Measurements from ENCODE around the gene OSER1.
"Not testable (repeated sequence)": the region's sequence is repeated elsewhere in the genome, so short reads cannot be mapped to it uniquely, and the experiment has no call there.

Gene OSER1

DNA sequence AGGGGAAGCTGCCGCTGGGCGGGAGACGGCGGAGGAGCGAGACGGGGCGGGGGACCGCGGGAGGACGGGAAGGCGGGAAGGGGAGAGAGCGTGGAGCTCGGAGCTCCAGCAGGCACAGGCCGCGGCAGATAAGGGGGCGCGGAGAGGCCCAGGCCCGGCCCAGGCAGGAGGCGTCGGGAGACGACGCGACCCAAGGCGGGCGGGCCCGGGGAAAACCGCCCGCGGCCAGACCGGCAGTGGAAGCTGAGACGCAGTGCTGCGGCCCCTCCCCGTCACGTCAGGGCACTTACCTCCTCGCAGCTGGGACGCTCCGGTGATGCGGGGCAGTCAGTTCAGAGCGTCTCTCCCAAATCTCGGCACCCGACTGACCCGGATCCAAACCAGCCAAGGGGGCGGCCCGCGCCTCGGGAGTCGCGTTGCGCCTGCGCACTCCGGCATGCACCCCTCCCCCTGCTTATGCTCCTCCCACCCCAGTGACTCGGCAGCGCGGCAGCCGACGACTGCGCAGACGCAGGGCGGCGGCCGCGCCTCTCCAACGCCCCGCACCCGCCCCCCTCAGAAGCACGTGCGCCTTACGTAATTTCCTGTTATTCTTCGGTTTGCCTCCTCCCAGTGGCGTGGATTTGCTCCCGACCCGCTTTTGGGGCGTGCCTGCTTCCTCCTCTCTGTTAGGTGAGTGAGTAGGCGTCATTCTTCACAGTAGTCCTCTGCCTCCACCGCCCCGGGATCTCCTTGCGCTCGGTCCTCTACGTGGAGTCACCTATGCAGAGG, at the start of gene OSER1:
Gene OSER1, minus strand, starts transcription at position 366 of the 771 bp plus-strand sequence. CDS start 3,814 bp downstream, outside the sequence.
- peak; percentile 94 for DNase-seq

DNA sequence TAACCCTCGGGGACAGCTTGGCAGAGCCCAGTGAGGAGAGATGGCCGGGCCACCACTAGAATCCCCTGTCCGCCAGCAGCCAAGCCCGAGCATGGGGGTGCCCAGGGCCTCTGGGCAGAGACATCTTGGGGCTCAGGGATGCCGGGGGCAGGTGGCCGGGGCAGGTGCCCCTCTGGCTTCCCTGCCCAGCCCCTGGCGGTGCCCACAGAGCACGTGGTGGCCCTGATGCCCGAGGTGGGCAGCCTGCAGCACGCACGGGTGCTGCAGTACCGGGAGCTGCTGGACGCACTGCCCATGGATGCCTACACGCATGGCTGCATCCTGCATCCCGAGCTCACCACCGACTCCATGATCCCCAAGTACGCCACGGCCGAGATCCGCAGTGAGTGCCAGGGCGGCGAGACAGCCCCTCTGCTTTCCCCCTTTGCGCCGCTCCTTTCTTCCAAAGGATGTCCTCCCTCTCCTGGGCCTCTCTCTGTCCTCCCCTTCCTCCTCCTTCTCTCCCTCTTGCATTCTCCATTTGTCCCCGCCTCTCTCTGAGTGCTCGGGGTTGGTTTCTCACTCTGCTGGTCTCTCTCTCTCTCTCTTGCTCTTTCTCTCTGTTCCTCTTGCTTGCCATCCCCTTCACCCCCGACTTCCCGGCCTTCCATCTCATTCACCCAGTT, 47.8 kb upstream of the OSER1 start:
- no peak for DNase-seq

DNA sequence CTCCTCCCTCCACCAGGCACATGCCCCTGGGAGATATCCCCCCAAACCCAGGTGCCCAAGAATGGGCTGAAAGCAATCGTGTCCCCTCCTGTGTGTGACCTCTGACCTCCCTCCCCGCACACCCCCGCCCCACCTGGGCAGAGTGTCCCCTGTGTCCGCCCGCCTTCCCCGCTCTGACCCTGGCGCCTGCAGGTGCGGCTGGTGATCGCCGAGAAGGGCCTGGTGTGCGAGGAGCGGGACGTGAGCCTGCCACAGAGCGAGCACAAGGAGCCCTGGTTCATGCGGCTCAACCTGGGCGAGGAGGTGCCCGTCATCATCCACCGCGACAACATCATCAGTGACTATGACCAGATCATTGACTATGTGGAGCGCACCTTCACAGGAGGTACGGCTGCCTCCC, 46.4 kb upstream of the OSER1 start:
- DNase-seq, result no peak

DNA sequence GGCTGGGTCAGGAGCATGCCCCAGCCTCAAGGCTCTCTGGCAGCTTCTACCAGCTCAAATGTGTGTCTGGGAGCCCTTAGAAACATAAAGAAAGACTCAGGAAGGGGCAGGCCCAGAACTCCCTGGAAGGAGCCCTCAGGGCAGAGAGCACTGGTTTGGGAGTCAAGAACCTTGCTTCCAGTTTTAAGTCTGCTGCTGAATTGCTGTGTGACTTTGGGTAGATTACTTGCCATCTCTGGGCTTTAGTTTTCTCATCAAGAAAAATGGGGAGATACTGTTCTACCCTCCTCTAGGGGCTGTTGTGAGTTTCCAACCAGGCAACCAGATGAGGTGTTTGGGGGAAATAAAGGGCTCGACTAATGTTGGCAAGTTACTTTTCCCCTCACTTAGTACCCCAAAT, 45.4 kb upstream of the OSER1 start:
- no peak for DNase-seq

DNA sequence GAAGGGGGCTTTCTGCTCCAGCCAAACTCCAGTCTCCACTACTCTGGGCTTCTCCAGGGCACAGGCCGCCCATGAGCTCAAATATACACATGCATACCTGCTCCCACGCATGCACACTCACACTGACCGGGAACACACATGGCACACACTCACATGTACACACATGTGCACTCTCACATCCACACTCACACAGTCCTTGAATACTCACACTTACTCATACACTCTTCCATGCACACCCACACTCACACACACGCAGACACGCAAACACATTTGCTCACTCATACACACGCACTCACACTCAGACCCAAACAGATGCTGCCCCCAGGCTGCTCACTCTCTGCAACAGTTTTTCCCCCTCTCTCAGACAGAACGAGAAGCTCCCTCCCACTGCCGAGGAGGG, 43.5 kb upstream of the OSER1 start:
- DNase-seq, result no peak

DNA sequence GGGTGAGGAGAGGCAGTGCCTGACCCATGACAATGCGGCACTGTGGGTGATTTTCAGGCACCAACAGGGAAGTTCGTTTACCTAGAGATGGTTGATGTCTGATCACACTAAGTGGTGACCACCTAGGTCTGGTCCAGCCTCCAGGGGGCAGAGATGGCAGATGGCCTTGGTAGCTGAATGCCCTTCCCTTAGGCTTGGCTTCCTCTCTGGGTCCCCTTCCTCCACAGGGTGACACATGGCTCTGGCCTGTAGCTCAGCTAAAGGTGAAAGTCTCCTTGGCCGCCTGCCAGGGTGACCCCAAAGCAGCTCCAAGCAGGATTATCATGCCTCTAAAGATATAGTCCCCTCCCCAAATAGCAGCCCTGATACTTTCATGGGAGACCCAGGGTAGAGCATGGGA, 43.0 kb upstream of the OSER1 start:
- no peak for DNase-seq

DNA sequence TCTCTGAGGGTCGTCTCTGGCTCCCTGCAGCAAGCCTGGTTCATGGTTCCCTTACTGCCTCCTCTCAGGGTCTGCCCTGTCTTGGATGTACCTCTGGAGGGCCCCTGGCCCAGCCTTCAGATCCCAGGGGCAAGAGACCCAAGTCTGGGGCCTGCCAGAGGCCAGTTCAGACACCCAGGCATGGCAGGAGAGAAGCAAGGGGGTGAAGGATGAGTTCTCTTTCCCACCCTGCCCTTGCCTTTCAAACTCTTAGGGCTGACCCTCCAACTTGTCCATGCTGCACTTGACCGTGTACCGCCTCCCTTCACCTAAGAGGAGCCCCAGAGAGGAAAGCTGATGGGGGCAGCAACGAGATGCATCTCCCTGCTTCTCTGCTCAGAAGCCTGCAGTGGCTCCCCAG, 40.7 kb upstream of the OSER1 start:
- DNase-seq, result no peak

DNA sequence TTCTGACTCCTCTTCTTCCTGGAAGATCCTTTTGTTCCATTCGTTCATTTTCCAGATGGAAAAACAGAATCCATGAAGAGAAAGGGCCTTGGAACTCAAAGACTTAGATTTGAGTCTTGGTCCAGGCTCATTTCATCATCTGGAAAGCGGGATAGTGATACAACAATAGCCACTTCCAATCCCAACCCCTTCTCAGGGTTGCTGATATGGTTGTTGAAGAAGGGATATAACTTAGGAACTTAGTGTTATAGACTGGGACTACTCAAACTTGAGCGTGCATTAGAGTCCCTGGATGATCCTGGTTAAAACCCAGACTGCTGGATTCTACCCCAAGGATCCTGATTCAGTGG, 37.8 kb upstream of the OSER1 start:
- DNase-seq, result no peak

DNA sequence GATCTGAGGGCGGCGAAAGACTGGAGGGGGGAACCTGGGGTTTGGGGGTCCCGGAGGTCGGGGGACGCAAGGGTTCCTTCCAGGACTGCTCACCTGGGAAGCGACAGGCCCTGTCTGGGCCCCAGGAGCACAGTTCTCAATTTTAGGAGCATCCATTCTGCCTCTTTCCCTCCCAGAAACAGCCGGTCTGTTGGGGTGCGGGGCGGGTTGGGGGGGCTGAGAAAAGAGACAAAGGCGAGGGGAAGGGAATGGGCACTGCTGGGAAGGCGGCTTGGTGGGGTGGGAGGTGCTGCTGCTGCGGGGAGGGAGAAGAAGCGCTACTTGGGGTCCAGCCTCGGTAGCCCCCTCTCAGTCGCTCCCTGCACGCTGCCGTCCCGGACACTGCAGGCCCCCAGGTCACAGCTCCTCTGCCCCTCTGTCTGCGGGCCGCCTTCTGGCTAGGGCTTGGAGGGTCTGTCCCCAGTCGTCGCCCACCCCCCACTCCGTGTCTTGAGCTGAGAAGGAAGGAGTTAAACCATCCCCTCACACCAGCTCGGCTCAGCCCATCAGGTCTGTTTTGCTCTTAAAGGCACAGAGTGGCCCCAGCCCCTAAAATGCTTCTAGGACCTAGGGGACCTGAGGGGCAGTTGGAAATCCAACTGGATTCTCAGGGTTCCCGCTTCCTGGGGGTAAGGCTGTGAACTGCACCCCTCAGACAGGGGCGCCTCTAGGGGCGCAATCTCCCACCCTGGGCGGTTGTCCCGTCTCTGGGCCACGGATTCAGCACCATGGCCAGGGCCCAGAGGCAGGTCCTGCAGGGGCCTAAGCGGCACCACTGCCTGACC, 37.2 kb upstream of the OSER1 start:
- no peak for DNase-seq

DNA sequence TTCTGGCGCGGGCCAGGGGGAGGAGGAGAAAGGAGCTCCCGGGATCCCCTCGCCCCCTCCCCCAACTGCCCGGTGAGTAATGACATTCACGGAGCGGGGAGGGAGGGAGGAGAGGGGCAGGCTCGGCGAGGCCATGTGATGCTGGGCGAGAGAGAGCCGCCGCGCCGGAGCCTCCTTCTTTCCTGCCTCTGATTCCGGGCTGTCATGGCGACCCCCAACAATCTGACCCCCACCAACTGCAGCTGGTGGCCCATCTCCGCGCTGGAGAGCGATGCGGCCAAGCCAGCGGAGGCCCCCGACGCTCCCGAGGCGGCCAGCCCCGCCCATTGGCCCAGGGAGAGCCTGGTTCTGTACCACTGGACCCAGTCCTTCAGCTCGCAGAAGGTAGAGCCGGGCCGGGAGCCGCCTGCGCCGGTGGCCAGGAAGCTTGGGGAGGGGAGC, 36.6 kb upstream of the OSER1 start, which contains the start of gene GDAP1L1:
Gene GDAP1L1, plus strand, starts transcription at position 178 of the 441 bp plus-strand sequence. Its CDS starts 27 bp downstream, at position 205.
- DNase-seq, result peak; percentile 22

DNA sequence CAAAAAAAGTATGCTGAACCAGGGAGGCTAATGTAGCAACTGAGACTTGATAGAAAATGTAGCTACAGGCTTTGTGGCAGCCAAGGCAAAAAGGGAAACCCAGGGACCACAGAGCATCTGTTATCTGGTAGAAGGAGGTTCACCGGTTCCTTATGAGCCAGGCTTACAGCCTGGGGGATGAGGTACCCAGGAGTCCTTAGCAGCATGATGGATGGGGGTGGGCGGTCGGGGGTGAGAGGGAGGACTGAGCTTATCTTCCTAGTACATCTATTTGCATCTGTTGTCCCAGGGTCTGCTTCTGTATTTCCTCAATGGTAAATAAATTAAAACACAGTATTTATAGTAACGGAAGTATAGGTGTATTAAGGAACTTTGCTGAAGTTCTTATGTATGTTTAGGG, 35.4 kb upstream of the OSER1 start:
- no peak for DNase-seq

DNA sequence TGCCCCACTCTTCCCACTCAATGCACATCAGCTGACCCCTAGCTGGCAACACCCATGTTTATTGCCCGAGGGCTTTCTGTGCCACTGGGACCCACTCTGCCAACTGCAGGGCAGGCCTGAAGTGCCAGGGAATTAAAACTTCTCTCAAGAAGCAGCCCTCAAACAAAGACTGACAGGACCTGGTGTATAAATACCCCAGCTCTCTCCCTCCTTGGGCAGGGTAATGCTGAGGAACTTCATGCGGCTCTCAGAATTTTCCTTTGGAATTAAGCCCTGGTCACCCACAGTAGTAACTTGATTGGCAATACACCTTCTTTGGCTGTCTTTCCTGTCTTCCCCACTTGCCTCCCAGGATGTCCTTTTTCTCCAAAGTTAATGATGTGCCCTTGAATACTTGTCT, 31.2 kb upstream of the OSER1 start:
- DNase-seq, result peak; percentile 2

DNA sequence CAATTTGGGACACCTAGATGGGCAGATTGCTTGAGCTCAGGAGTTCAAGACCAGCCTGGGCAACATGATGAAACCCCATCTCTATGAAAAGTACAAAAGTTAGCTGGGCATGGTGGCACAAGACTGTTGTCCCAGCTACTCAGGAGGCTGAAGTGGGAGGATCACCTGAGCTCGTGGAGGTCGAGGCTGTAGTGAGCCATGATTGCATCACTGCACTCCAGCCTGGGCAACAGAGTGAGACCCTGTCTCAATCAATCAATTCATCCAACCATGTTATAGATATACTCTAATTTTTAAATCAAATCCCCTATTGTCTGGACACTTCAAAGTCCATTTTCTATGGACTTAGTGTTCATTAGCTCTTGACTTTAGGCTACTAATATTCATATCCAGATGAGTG, 26.3 kb upstream of the OSER1 start:
- DNase-seq, result not testable (repeated sequence)

DNA sequence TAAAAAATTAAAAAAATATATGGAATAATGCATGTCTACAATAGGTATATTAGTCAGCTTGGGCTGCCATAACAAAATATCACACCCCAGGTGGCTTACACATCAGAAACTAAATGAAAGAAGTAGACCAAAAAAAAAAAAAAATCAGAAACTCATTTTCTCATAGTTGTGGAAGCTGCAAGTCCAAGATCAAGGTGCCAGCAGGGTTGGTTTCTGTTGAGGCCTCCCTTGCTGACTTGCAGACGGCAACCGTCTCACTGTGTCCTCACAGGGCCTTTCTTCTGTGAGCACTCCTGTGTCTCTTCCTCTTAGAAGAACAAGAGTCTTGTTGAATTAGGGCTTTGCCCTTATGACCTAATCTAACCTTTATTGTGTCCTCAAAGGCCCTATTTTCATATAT, 25.1 kb upstream of the OSER1 start:
- DNase-seq, result no peak

DNA sequence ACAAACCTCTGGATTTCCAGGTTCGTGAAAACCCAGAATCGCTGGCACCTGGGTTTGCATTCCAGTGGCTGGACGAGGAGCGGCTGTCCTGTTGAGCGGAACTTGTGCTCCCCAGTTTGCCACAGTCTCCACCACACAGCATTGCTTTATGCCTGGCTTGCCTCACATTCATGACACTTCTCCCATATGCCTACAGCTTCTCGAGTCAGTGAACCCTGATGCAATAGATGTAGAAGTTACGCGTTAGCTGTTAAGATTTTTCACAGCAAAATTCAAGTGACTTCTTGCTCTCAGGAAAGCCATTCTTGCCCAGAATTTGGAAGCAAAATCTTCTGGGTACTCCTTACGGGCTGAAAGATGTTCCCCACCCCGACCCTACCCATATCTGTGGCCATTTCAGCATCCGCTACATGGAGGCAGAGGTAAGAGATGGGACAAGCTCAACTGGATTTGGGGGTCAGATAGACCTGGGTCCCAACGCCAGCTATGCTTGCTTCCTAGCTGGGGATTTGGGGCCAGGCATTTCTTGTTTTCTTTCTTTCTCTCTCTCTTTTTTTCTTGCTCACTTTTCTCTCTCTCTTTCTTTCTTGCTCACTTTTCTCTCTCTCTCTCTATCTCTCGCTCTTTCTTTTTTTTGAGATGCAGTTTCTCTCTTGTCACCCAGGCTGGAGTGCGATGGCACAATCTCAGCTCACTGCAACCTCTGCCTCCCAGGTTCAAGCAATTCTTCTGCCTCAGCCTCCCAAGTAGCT, 24.2 kb upstream of the OSER1 start:
- DNase-seq, result no peak

DNA sequence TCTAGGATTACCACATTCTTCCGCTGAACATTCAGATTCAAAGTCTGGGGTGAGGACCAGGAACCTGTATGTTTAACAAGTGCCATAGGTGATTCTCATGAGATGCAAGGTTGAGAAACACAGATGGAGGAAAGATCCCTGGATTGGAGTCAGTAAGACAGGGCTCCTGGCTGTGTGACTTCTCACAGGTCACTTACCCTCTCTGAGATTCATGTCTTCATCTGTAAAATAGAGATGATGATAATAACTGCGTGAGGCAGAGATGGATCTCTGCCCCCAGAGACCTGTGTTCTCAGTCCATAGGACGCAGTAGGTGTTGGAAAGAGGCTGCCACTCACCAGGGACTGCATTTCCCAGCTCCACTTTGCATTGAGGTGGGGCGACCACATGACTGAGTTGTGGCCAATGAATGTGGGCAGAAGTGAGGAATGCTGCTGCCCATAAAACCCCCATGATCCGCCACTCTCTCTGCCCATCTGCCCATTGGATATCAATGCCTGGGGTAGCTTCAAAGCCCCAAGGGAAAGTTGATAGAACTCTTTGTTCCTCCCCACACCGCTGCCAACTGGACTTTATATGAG, 23.0 kb upstream of the OSER1 start:
- DNase-seq, result no peak

DNA sequence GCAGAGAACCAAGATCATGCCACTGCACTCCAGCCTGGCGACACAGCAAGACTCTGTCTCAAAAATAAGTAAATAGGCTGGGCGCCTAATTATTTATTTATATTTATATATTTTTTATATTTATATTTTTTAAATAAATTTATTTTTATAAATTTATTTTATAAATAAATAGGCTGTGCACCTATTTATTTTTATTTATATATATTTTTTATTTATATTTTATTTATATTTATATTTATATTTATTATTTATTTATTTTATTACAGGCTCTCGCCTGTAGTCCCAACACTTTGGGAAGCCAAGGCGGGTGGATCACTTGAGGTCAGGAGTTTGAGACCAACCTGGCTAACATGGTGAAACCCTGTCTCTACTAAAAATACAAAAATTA, 21.9 kb upstream of the OSER1 start:
- DNase-seq, result not testable (repeated sequence)

DNA sequence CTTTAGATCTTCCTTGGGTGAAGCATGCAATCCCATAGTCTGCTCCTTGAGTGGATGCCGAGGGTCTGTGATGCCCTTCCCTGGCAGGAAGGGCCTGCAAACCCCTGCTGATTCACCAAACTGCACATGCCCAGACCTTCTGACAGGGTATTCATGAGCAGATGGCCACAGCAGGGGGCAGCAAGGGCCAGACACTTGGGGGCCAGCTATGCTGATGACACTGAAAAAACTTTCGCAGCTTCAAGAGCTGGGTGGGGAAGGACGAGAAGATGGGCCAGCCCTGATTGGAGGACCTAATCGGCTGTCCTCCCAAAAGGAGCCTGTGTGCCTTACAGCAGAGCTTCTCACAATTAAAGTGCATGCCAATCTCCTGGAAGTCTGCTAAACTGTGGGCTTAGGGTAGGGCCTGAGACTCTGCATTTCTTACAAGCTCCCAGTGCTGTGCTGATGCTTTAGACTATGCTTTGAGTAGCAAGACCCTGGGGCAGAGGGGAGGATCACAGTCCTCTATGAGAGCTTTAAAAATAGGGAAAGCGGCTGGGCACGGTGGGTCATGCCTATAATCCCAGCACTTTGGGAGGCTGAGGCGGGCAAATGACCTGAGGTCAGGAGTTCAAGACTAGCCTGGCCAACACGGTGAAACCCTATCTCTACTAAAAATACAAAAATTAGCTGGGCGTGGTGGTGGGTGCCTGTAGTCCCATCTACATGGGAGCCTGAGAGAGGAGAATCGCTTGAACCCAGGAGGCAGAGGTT, 21.3 kb upstream of the OSER1 start:
- peak; percentile 76 for DNase-seq

DNA sequence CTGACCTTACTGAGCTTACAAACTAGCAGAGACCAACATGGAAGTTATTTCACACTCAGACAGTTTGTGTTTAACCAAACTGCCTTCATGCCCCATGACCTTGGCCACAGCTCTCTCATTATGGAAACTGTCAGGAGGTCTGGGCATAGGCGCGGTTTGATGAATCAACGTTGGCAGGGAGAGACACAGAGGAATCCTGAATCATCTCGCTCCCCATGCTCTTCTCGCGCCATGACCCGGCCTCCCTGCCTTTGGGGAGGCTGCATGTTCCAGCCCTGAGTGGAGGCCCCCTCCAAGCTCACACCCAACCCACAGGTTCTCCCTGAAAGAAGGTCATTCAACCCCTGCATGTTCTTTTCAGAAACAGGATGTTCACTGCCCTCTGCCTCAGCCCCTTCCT, 20.6 kb upstream of the OSER1 start:
- peak; percentile 34 for DNase-seq

DNA sequence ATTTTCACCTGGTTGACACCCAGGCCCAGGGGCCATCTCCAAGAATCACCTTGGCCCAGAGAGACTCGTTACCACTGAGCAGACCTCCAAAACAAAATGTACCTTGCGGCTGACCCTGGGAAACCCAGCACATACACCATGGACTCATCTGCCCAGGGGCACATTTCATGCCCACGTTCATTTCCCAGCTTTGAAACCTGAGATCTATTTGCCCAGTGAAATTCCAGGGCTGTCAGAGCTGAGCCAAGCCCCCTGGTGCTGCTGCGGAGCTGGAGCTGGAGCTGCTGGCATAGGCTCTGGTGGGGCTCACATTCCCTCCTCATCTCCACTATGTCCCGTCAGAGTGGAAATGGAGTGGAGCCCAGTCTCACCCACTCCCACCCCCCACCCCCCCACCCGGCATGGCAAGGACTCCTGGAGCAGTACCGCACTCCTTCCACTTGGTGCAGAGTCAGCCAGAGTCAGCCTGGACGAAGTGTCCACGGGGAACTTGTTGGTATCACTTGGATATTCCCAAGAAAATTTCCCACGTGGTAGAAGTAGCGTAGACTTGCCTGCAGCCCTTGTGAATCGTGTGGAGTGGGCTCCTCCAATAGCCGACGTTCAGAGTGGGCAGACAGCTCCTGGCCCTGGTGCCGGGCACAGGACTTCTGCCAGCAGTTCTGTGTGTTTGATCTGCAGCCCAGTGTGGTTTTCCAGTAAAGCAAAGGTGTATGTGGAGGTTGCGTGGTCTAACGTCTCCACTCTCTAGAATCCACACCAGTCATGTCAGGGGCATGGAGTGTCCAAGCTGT, 18.1 kb upstream of the OSER1 start:
- DNase-seq, result no peak

DNA sequence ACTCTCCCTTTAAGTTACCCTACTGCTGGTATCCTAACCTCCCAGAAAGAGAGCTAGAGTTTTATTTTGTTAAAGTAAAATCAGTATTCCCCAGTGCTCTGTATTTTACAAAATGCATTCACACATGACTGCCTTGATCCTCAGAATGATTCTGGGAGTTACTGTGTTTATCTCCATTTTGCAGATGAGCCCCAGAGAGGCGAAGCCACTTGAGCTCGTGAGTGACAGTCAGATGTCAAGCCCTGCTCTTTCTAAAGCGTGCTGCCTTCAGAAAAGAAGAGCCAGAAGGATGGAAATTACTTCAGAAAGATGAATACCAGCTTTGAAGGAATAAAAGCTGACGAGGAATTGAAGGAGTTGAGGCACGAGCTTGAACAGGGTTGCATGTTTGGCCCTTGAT, 14.1 kb upstream of the OSER1 start:
- no peak for DNase-seq
